Loucy (cell line): ENCODE data around the gene CATSPERD.

ENCODE experiments used
- H2AFZ ChIP-seq: fragments of 200-600 bp; sonication (generic); 2 replicates; pipeline ENCODE4 v1.6.0; 2016; ENCODE audit warnings: antibody characterized with exemption, mild to moderate bottlenecking, low read length, moderate library complexity
- H3F3A ChIP-seq: fragments of 200-600 bp; 2 replicates; pipeline ENCODE4 v1.6.0; 2016; ENCODE audit warnings: antibody characterized with exemption, low read depth, mild to moderate bottlenecking
- H3K27me3 ChIP-seq: fragments of 200-600 bp; sonication (generic); 2 replicates; pipeline ENCODE4 v1.6.1; 2014; ENCODE audit warnings: low read length, mild to moderate bottlenecking; ENCODE audit not compliant: insufficient read depth, poor library complexity, severe bottlenecking
- H3K36me3 ChIP-seq: fragments of 200-600 bp; sonication (generic); 2 replicates; pipeline ENCODE4 v1.6.1; 2016; ENCODE audit warnings: low read length; ENCODE audit not compliant: insufficient read depth
- H3K4me1 ChIP-seq: fragments of 200-600 bp; sonication (generic); 2 replicates; pipeline ENCODE4 v1.5.1; 2014; ENCODE audit warnings: low read length, mild to moderate bottlenecking; ENCODE audit not compliant: insufficient read depth, poor library complexity, severe bottlenecking
- H3K4me2 ChIP-seq: fragments of 200-600 bp; sonication (generic); 2 replicates; pipeline ENCODE4 v1.6.0; 2014; ENCODE audit warnings: antibody characterized with exemption, low read length, low read depth, mild to moderate bottlenecking; ENCODE audit not compliant: poor library complexity, severe bottlenecking
- H3K4me3 ChIP-seq: fragments of 200-600 bp; sonication (generic); 2 replicates; pipeline ENCODE4 v1.5.1; 2014; ENCODE audit warnings: low read length, mild to moderate bottlenecking, mixed read lengths; ENCODE audit not compliant: poor library complexity, severe bottlenecking
- H3K79me2 ChIP-seq: fragments of 200-600 bp; sonication (generic); 2 replicates; pipeline ENCODE4 v1.6.1; 2014; ENCODE audit warnings: low read length; ENCODE audit not compliant: insufficient read depth
- H3K9ac ChIP-seq: fragments of 200-600 bp; sonication (generic); 2 replicates; pipeline ENCODE4 v1.6.0; 2014; ENCODE audit warnings: mild to moderate bottlenecking, low read depth, low read length, moderate library complexity; ENCODE audit not compliant: poor library complexity, severe bottlenecking
- H3K9me2 ChIP-seq: fragments of 200-600 bp; sonication (generic); replicated peaks from 2 replicates; pipeline ENCODE4 v1.6.1; 2016; ENCODE audit warnings: low read depth, low read length, mixed read lengths
- H3K9me3 ChIP-seq: fragments of 200-600 bp; sonication (generic); 2 replicates; pipeline ENCODE4 v1.6.1; 2014; ENCODE audit warnings: mild to moderate bottlenecking, antibody characterized with exemption, low read length, low read depth; ENCODE audit not compliant: insufficient read depth
- H4K20me1 ChIP-seq: fragments of 200-600 bp; sonication (generic); 2 replicates; pipeline ENCODE4 v1.6.0; 2014; ENCODE audit warnings: antibody characterized with exemption, low read length, mild to moderate bottlenecking; ENCODE audit not compliant: insufficient read depth, poor library complexity, severe bottlenecking
- CTCF ChIP-seq: fragments of 200-600 bp; sonication (generic); conservative IDR thresholded peaks from 2 replicates; pipeline ENCODE4 v1.5.1; 2014; ENCODE audit warnings: mild to moderate bottlenecking, antibody characterized with exemption, low read length
- EZH2phosphoT487 ChIP-seq: fragments of 200-600 bp; IDR thresholded peaks from 2 replicates; pipeline ENCODE4 v1.6.1; 2018; ENCODE audit warnings: antibody characterized with exemption, mild to moderate bottlenecking, moderate library complexity, borderline replicate concordance

CATSPERD gene

GRCh38 chr19:5762608-5763217 lies 42.3 kb downstream of the CATSPERD start:
- Histone ChIP-seq H3K9ac (no peak overlapping the region), H3K4me2 (no peak overlapping the region), H4K20me1 (no peaks in the 10 kb centered on the region), H3K79me2 (no peaks in the 10 kb centered on the region), H3K36me3 (no peaks in the 10 kb centered on the region), H3K9me3 (no peaks in the 10 kb centered on the region), H3K9me2 (no peaks in the 10 kb centered on the region), H3F3A (no peaks in the 10 kb centered on the region), H3K4me3 (no peak overlapping the region), H3K27me3 (no peaks in the 10 kb centered on the region), H3K4me1 (no peaks in the 10 kb centered on the region), H2AFZ (no peak overlapping the region)
- TF ChIP-seq CTCF (no peak), EZH2phosphoT487 (no peak)

- Histone ChIP-seq H3K27me3 (no peaks in the 10 kb centered on the region), H3K9me3 (no peaks in the 10 kb centered on the region), H2AFZ (no peak overlapping the region), H3F3A (no peaks in the 10 kb centered on the region), H3K4me3 (no peak overlapping the region), H3K36me3 (no peaks in the 10 kb centered on the region), H4K20me1 (no peaks in the 10 kb centered on the region), H3K4me2 (no peak overlapping the region), H3K9me2 (no peaks in the 10 kb centered on the region), H3K4me1 (no peaks in the 10 kb centered on the region), H3K9ac (no peak overlapping the region), H3K79me2 (no peaks in the 10 kb centered on the region)
- TF ChIP-seq EZH2phosphoT487 (no peak), CTCF (no peak)
These were observed 44.8 kb downstream of the CATSPERD start for GRCh38 chr19:5765220-5765619.

- H3K79me2 ChIP-seq = no peaks in the 10 kb centered on the region
- H3F3A ChIP-seq = no peaks in the 10 kb centered on the region
- no peaks in the 10 kb centered on the region for H3K9me3 ChIP-seq
- no peak overlapping the region for H3K4me2 ChIP-seq
- TF ChIP-seq EZH2phosphoT487 (no peak), CTCF (no peak)
- H3K9ac ChIP-seq = no peak overlapping the region
- no peaks in the 10 kb centered on the region for H3K4me1 ChIP-seq
- no peak overlapping the region for H2AFZ ChIP-seq
- H3K27me3 ChIP-seq = no peaks in the 10 kb centered on the region
- no peaks in the 10 kb centered on the region for H4K20me1 ChIP-seq
- no peaks in the 10 kb centered on the region for H3K9me2 ChIP-seq
- H3K36me3 ChIP-seq = no peaks in the 10 kb centered on the region
- H3K4me3 ChIP-seq = no peak overlapping the region
These were observed 47.5 kb downstream of the CATSPERD start for GRCh38 chr19:5767949-5768348.
